H1 (cell line): ENCODE data around the gene PHF3. TPM values are rescaled to one million over a fixed set of nuclear protein-coding genes. Genes with fewer than 3 reads are reported as not detected.

Experiments used
- CTCF ChIA-PET: fragments of 300-600 bp; sonication (Branson Sonifier 250); formaldehyde crosslinking; loops from one replicate; lab custom pipeline; 2021; ENCODE audit not compliant: partially characterized antibody; lab: Charles Lee
- POLR2A ChIA-PET: fragments of 300-600 bp; sonication (Branson Sonifier 250); formaldehyde crosslinking; loops from one replicate; lab custom pipeline; 2021; ENCODE audit warnings: inconsistent platforms; ENCODE audit not compliant: partially characterized antibody; lab: Charles Lee
- DNase-seq, 2 experiments: peaks; one replicate each; pipeline versions ENCODE4 v3.0.0 to v3.0.0-alpha.2; 2010 to 2022; ENCODE audit warnings: low spot score in 2 of 2, low read depth in 1 of 2, mixed read lengths in 1 of 2
- FAIRE-seq: peaks from 2 replicates; lab custom pipeline; 2011; peaks lifted over from hg19 to GRCh38; lab: Jason Lieb, UNC
- H2AFZ ChIP-seq: 2 replicates; pipeline ENCODE4 v1.8.1; 2012; ENCODE audit warnings: low read length, inconsistent platforms
- H2AK5ac ChIP-seq: 2 replicates; pipeline ENCODE4 v1.6.1; 2013; ENCODE audit warnings: low read depth, low read length
- H2BK120ac ChIP-seq: replicated peaks from 2 replicates; pipeline ENCODE3; 2013; ENCODE audit warnings: low read depth, low read length, inconsistent platforms
- H2BK12ac ChIP-seq: 2 replicates; pipeline ENCODE4 v1.6.1; 2013; ENCODE audit warnings: low read depth, low read length
- H2BK15ac ChIP-seq: 2 replicates; pipeline ENCODE4 v1.6.1; 2013; ENCODE audit warnings: low read length
- H2BK20ac ChIP-seq: 2 replicates; pipeline ENCODE4 v1.6.1; 2013; ENCODE audit warnings: low read length
- H2BK5ac ChIP-seq: 2 replicates; pipeline ENCODE4 v1.6.1; 2013; ENCODE audit warnings: low read depth, low read length
- H3K14ac ChIP-seq: 2 replicates; pipeline ENCODE4 v1.6.1; 2013; ENCODE audit warnings: inconsistent platforms; ENCODE audit not compliant: insufficient read length
- H3K18ac ChIP-seq: 2 replicates; pipeline ENCODE4 v1.6.1; 2013; ENCODE audit warnings: low read length; ENCODE audit errors: extremely low read depth
- H3K23ac ChIP-seq: 2 replicates; pipeline ENCODE4 v1.6.1; 2013; ENCODE audit warnings: inconsistent platforms; ENCODE audit not compliant: insufficient read length
- H3K23me2 ChIP-seq: 2 replicates; pipeline ENCODE4 v1.6.1; 2013; ENCODE audit warnings: low read depth, low read length
- H3K27ac ChIP-seq: 2 replicates; pipeline ENCODE4 v1.6.1; 2011; ENCODE audit warnings: low read depth, low read length, inconsistent platforms
- H3K27me3 ChIP-seq, 4 experiments: replicated peaks in 1 of 4; 1 replicate in 1 of 4; 2 replicates in 3 of 4; pipeline versions ENCODE4 v1.6.1 to v1.8.1; 2011 to 2013; ENCODE audit warnings: low read length in 3 of 4, mild to moderate bottlenecking in 3 of 4, inconsistent platforms in 2 of 4, mixed read lengths in 2 of 4, moderate library complexity in 1 of 4; ENCODE audit not compliant: control insufficient read depth in 3 of 4, insufficient read depth in 3 of 4; ENCODE audit errors: extremely low read depth in 1 of 4
- H3K36me3 ChIP-seq, 4 experiments: 2 replicates each; pipeline versions ENCODE4 v1.6.1 to v1.8.1; 2011 to 2013; ENCODE audit warnings: mild to moderate bottlenecking in 4 of 4, low read length in 3 of 4, moderate library complexity in 2 of 4, control low read depth in 1 of 4, inconsistent platforms in 1 of 4; ENCODE audit not compliant: insufficient read depth in 4 of 4, control insufficient read depth in 2 of 4
- H3K4ac ChIP-seq: replicated peaks from 2 replicates; pipeline ENCODE3; 2013; ENCODE audit warnings: low read length, low read depth, mixed read lengths, inconsistent platforms; ENCODE audit not compliant: insufficient read length
- H3K4me1 ChIP-seq, 4 experiments: replicated peaks in 1 of 4; 1 replicate in 1 of 4; 2 replicates in 3 of 4; pipeline versions ENCODE4 v1.6.1 to v1.8.1; 2011 to 2013; ENCODE audit warnings: low read length in 3 of 4, inconsistent platforms in 2 of 4, mixed read lengths in 1 of 4; ENCODE audit not compliant: insufficient read depth in 4 of 4, control insufficient read depth in 3 of 4
- H3K4me2 ChIP-seq, 2 experiments: 2 replicates each; pipeline versions ENCODE4 v1.6.1 to v1.8.1; 2011 to 2013; ENCODE audit warnings: low read depth in 2 of 2, low read length in 2 of 2, control low read depth in 1 of 2, inconsistent platforms in 1 of 2, mild to moderate bottlenecking in 1 of 2; ENCODE audit not compliant: insufficient read depth in 1 of 2
- H3K4me3 ChIP-seq, 4 experiments: fragments of 200-600, 300-600 bp in 1 of 4; sonication (generic), shearing (Covaris generic), sonication (Bioruptor Twin) in 1 of 4; 2 replicates each; pipeline versions ENCODE4 v1.5.1 to v1.8.1; 2011 to 2016; ENCODE audit warnings: low read length in 4 of 4, low read depth in 3 of 4, control low read depth in 2 of 4, inconsistent platforms in 2 of 4, mild to moderate bottlenecking in 2 of 4, mixed read lengths in 1 of 4, moderate library complexity in 1 of 4; ENCODE audit not compliant: insufficient read depth in 2 of 4; ENCODE audit errors: extremely low read depth in 1 of 4
- H3K56ac ChIP-seq: replicated peaks from 2 replicates; pipeline ENCODE3; 2013; ENCODE audit warnings: low read depth, mild to moderate bottlenecking, mixed read lengths, low read length, inconsistent platforms; ENCODE audit not compliant: insufficient read length
- H3K79me1 ChIP-seq: 2 replicates; pipeline ENCODE4 v1.6.1; 2013; ENCODE audit warnings: low read depth, low read length, control low read depth
- H3K79me2 ChIP-seq, 2 experiments: 2 replicates each; pipeline versions ENCODE4 v1.6.1 to v1.8.1; 2012 to 2013; ENCODE audit warnings: low read length in 2 of 2, mild to moderate bottlenecking in 2 of 2, inconsistent platforms in 1 of 2; ENCODE audit not compliant: insufficient read depth in 2 of 2, control insufficient read depth in 1 of 2
- H3K9ac ChIP-seq, 4 experiments: replicated peaks in 1 of 4; 1 replicate in 1 of 4; 2 replicates in 3 of 4; pipeline versions ENCODE4 v1.6.1 to v1.8.1; 2011 to 2013; ENCODE audit warnings: low read depth in 3 of 4, low read length in 3 of 4, control low read depth in 2 of 4, mild to moderate bottlenecking in 2 of 4, moderate library complexity in 2 of 4, inconsistent platforms in 1 of 4; ENCODE audit errors: extremely low read depth in 1 of 4
- H3K9me3 ChIP-seq, 2 experiments: 2 replicates each; pipeline versions ENCODE4 v1.6.1 to v1.8.1; 2012 to 2013; ENCODE audit warnings: mild to moderate bottlenecking in 2 of 2, moderate library complexity in 2 of 2, control low read depth in 1 of 2, inconsistent platforms in 1 of 2, low read depth in 1 of 2, low read length in 1 of 2, mixed read lengths in 1 of 2; ENCODE audit not compliant: insufficient read depth in 2 of 2
- H4K20me1 ChIP-seq, 2 experiments: replicated peaks in 1 of 2; 2 replicates each; pipeline versions ENCODE3 to v1.8.1; 2011 to 2013; ENCODE audit warnings: inconsistent platforms in 2 of 2, low read length in 2 of 2, mild to moderate bottlenecking in 1 of 2; ENCODE audit not compliant: insufficient read depth in 2 of 2, control insufficient read depth in 1 of 2
- H4K5ac ChIP-seq: 2 replicates; pipeline ENCODE4 v1.6.1; 2013; ENCODE audit warnings: low read length, low read depth, mixed read lengths, inconsistent platforms; ENCODE audit not compliant: insufficient read length
- H4K8ac ChIP-seq: 2 replicates; pipeline ENCODE4 v1.8.0; 2013; ENCODE audit warnings: mild to moderate bottlenecking, moderate library complexity, low read length, inconsistent platforms; ENCODE audit not compliant: insufficient read depth; ENCODE audit errors: extremely low read depth
- H4K91ac ChIP-seq: replicated peaks from 2 replicates; pipeline ENCODE3; 2013; ENCODE audit warnings: low read length, mixed read lengths, inconsistent platforms; ENCODE audit not compliant: insufficient read length
- JUN ChIP-seq: IDR thresholded peaks from 2 replicates; pipeline ENCODE4 v1.6.1; 2011; ENCODE audit warnings: low read depth, mild to moderate bottlenecking, improper control_type of control experiment, low read length
- TBP ChIP-seq: IDR thresholded peaks from 2 replicates; pipeline ENCODE4 v1.6.1; 2011; ENCODE audit warnings: low read depth, low read length, improper control_type of control experiment
- WGBS, 2 experiments: shearing (Covaris generic) in 1 of 2; methylation state at CpG; one replicate each; pipeline versions ENCODE4 v1.1.6 to v1.1.7; 2013 to 2015; ENCODE audit warnings: low lambda C conversion rate in 2 of 2, mixed read lengths in 2 of 2, inconsistent platforms in 1 of 2, low coverage in 1 of 2, missing lambda C conversion rate in 1 of 2; ENCODE audit not compliant: insufficient replicate concordance in 2 of 2, insufficient coverage in 1 of 2, insufficient read length in 1 of 2; ENCODE audit errors: extremely low coverage in 1 of 2, missing lambda C conversion rate in 1 of 2; 5-methylcytosine and 5-hydroxymethylcytosine counted together
- polyA plus RNA-seq, 7 experiments: library from polyadenylated mRNA; depleted of rRNA in 3 of 7; stranded (reverse) in 5 of 7; unstranded in 2 of 7; fragments of >200 nt in 5 of 7; fragments of 200-250 nt in 2 of 7; gene quantifications; 1 replicate in 5 of 7; 2 replicates in 1 of 7; 4 replicates in 1 of 7; pipeline versions ENCODE4 v1.2.1 to v1.2.3, GENCODE V29; 2011 to 2013; ENCODE audit warnings: missing spikeins in 2 of 7, mixed read lengths in 2 of 7
- total RNA-seq: library from RNA; stranded (reverse); fragmentation: NEBNext Ultra II Directional; extraction: Animal tissue kit (Norgen Biotek cat#: 25700); gene quantifications from 2 replicates; pipeline ENCODE4 v1.2.1, GENCODE V29; 2021

The PHF3 gene
- total and polyA plus RNA-seq, 2 of the 8 experiments (the other 6 are each of a cell fraction or from before 2014, with no cell fraction given): 10.1 to 69.3 TPM

- Histone ChIP-seq H4K20me1 (no peaks in the 10 kb centered on the region), H3K36me3 (peaks cover 0 to 77% (median 24%) of the 10 kb centered on the region in 4 experiments; a peak in 6 of 8 replicates), H3K14ac (no peak overlapping the region), H2BK15ac (no peak overlapping the region), H2AK5ac (no peak overlapping the region), H3K27ac (no peak overlapping the region), H3K79me1 (no peaks in the 10 kb centered on the region), H3K4me1 (no peaks in the 10 kb centered on the region), H3K9ac (no peak overlapping the region), H3K4ac (no peak overlapping the region), H3K4me3 (no peak overlapping the region), H3K23ac (no peak overlapping the region), H4K91ac (no peak overlapping the region), H3K23me2 (no peaks in the 10 kb centered on the region), H3K9me3 (no peaks in the 10 kb centered on the region), H3K79me2 (no peaks in the 10 kb centered on the region), H2BK20ac (no peak overlapping the region), H4K5ac (no peak overlapping the region), H3K18ac (no peak overlapping the region), H2BK5ac (no peak overlapping the region), H3K56ac (no peak overlapping the region), H3K4me2 (no peak overlapping the region), H2BK12ac (no peak overlapping the region), H2AFZ (no peak overlapping the region), H4K8ac (no peak overlapping the region), H2BK120ac (no peak overlapping the region), H3K27me3 (no peaks in the 10 kb centered on the region)
- DNase-seq (no peak), FAIRE-seq (no peak)
- CTCF ChIA-PET: interaction anchor here (1.8 kb wide), 1 partner anchor 97 kb away, joined by 6 read pairs; no protein-coding TSS in a partner anchor
- POLR2A ChIA-PET: no interaction called here
- 84% methylated on average over 2 of the region's 2 CpGs; no CpG with 5 or more reads in 1 of the 2 experiments for WGBS, 2 experiments
- TF ChIP-seq JUN: no peak
- no peak for TF ChIP-seq TBP
Observed at GRCh38 chr6:63705707-63706106, 70.1 kb downstream of the PHF3 start.
